B cell (primary cell): ENCODE data around the gene FGD4. TPM values are rescaled to one million over a fixed set of nuclear protein-coding genes. Genes with fewer than 3 reads are reported as not detected.

Experiments used
- ATAC-seq: fragments of 200-7000 bp; cut with Tn5 transposase; one replicate; pipeline ENCODE4 v1.10.0; 2021; ENCODE audit warnings: low read depth, mild to moderate bottlenecking, moderate number of reproducible peaks, moderate library complexity
- CTCF ChIA-PET: fragments of 350-600 bp; sonication (Branson Sonifier 250); formaldehyde crosslinking; loops from one replicate; lab custom pipeline; 2021; ENCODE audit warnings: antibody characterized with exemption, inconsistent platforms; lab: Charles Lee
- POLR2A ChIA-PET: fragments of 350-600 bp; sonication (Branson Sonifier 250); formaldehyde crosslinking; loops from one replicate; lab custom pipeline; 2021; ENCODE audit warnings: antibody characterized with exemption; lab: Charles Lee
- DNase-seq: peaks from one replicate; pipeline ENCODE4 v3.0.0; 2013
- H2AFZ ChIP-seq: 2 replicates; pipeline ENCODE4 v1.6.1; 2012; ENCODE audit warnings: mild to moderate bottlenecking, low read depth, low read length; ENCODE audit not compliant: insufficient read depth, poor library complexity, severe bottlenecking
- H3K27ac ChIP-seq, 2 donors: 1 replicate in 1 of 2; 2 replicates in 1 of 2; pipeline ENCODE4 v1.5.1; 2012 to 2013; ENCODE audit warnings: low read length in 2 of 2, mild to moderate bottlenecking in 2 of 2, moderate library complexity in 1 of 2
- H3K27me3 ChIP-seq, 4 experiments: fragments of 200-600 bp in 1 of 4; sonication (generic) in 1 of 4; replicated peaks in 1 of 4; 1 replicate in 2 of 4; 2 replicates in 2 of 4; pipeline versions ENCODE4 v1.6.1 to v1.7.0; 2013 to 2016; ENCODE audit warnings: low read length in 3 of 4, mild to moderate bottlenecking in 2 of 4, mixed read lengths in 1 of 4, moderate library complexity in 1 of 4; ENCODE audit not compliant: insufficient read depth in 4 of 4, control insufficient read depth in 3 of 4; ENCODE audit errors: control extremely low read depth in 1 of 4
- H3K36me3 ChIP-seq, 2 experiments: replicated peaks in 1 of 2; 1 replicate in 1 of 2; 2 replicates in 1 of 2; pipeline versions ENCODE4 v1.6.1 to v1.7.1; 2013; ENCODE audit warnings: low read length in 1 of 2; ENCODE audit not compliant: insufficient read depth in 2 of 2, control insufficient read depth in 1 of 2; ENCODE audit errors: control extremely low read depth in 1 of 2, extremely low read depth in 1 of 2
- H3K4me1 ChIP-seq, 2 donors: fragments of 200-600 bp in 1 of 2; sonication (generic) in 1 of 2; 1 replicate in 1 of 2; 2 replicates in 1 of 2; pipeline versions ENCODE4 v1.5.1 to v1.6.1; 2013 to 2017; ENCODE audit warnings: low read length in 2 of 2; ENCODE audit not compliant: control insufficient read depth in 2 of 2, insufficient read depth in 2 of 2
- H3K4me2 ChIP-seq: replicated peaks from 2 replicates; pipeline ENCODE3; 2012; ENCODE audit warnings: mild to moderate bottlenecking, low read depth, low read length; ENCODE audit not compliant: poor library complexity, severe bottlenecking
- H3K4me3 ChIP-seq, 5 experiments: fragments of 200-600 bp in 1 of 5; sonication (generic) in 1 of 5; 1 replicate in 3 of 5; 2 replicates in 2 of 5; pipeline versions ENCODE4 v1.5.1 to v1.7.0; 2011 to 2016; ENCODE audit warnings: low read length in 4 of 5, mild to moderate bottlenecking in 4 of 5, low read depth in 2 of 5, control low read depth in 1 of 5, moderate library complexity in 1 of 5; ENCODE audit not compliant: insufficient read depth in 1 of 5; ENCODE audit errors: control extremely low read depth in 1 of 5, extremely low read depth in 1 of 5
- H3K79me2 ChIP-seq: fragments of 200-600 bp; sonication (generic); one replicate; pipeline ENCODE4 v1.6.0; 2016; ENCODE audit warnings: low read length; ENCODE audit not compliant: control insufficient read depth, insufficient read depth
- H3K9ac ChIP-seq: fragments of 200-600 bp; sonication (generic); 2 replicates; pipeline ENCODE4 v1.6.1; 2017; ENCODE audit warnings: mild to moderate bottlenecking, low read length, moderate library complexity
- H3K9me3 ChIP-seq, 3 donors: one replicate each; pipeline versions ENCODE4 v1.6.1 to v1.7.1; 2013; ENCODE audit warnings: low read length in 2 of 3; ENCODE audit not compliant: control insufficient read depth in 2 of 3, insufficient read depth in 1 of 3; ENCODE audit errors: control extremely low read depth in 1 of 3
- H4K20me1 ChIP-seq: 2 replicates; pipeline ENCODE4 v1.6.0; 2012; ENCODE audit warnings: mild to moderate bottlenecking, low read length; ENCODE audit not compliant: insufficient read depth, control insufficient read depth, poor library complexity, severe bottlenecking
- H3K27ac Mint-ChIP-seq: one replicate; pipeline ENCODE4 v1.8.0; 2021; ENCODE audit warnings: mixed read lengths
- H3K27me3 Mint-ChIP-seq: one replicate; pipeline ENCODE4 v1.8.0; 2021; ENCODE audit warnings: mixed read lengths
- H3K4me1 Mint-ChIP-seq: one replicate; pipeline ENCODE4 v1.8.0; 2021; ENCODE audit warnings: mixed read lengths
- H3K4me3 Mint-ChIP-seq: one replicate; pipeline ENCODE4 v1.8.0; 2021; ENCODE audit warnings: mixed read lengths
- H3K9me3 Mint-ChIP-seq: one replicate; pipeline ENCODE4 v1.8.0; 2022; ENCODE audit warnings: mixed read lengths; ENCODE audit not compliant: insufficient read depth
- CTCF ChIP-seq: fragments of 200-600 bp; IDR thresholded peaks from one replicate; pipeline ENCODE4 v1.8.0; 2022; ENCODE audit warnings: antibody characterized with exemption, mild to moderate bottlenecking
- EZH2 ChIP-seq: IDR thresholded peaks from 2 replicates; pipeline ENCODE4 v1.6.1; 2012; ENCODE audit warnings: borderline replicate concordance, low read depth, mild to moderate bottlenecking, moderate library complexity, low read length; ENCODE audit not compliant: insufficient read depth, poor library complexity, severe bottlenecking
- WGBS: methylation state at CpG from one replicate; pipeline ENCODE4 v1.1.5; 2013; ENCODE audit warnings: missing lambda C conversion rate; ENCODE audit not compliant: insufficient coverage; 5-methylcytosine and 5-hydroxymethylcytosine counted together
- intact Hi-C: fragments of 100-400 bp; cut with micrococcal nuclease; formaldehyde crosslinking; loops from one replicate; pipeline ENCODE4 v1.10.0; 2022
- polyA plus RNA-seq: library from polyadenylated mRNA; depleted of rRNA; stranded (reverse); fragments of >200 nt; gene quantifications from 2 replicates; pipeline ENCODE4 v1.2.3, GENCODE V29; 2012
- total RNA-seq, 2 donors: library from RNA; stranded (reverse); fragments of 120-200 nt in 1 of 2; gene quantifications; 1 replicate in 1 of 2; 2 replicates in 1 of 2; pipeline versions ENCODE4 v1.2.3 to v1.2.4, GENCODE V29; 2013 to 2022

Gene FGD4
- total and polyA plus RNA-seq, 2 donors (not counting 1 experiment from before 2014, with no cell fraction given): 2.1 to 2.8 TPM

- Histone ChIP-seq H3K9me3 (no peaks in the 10 kb centered on the region), H3K9ac (no peak overlapping the region), H3K4me3 (no peak overlapping the region), H3K36me3 (no peaks in the 10 kb centered on the region), H3K27me3 (no peaks in the 10 kb centered on the region), H3K27ac (no peak overlapping the region), H3K79me2 (no peaks in the 10 kb centered on the region), H2AFZ (no peak overlapping the region), H3K4me2 (no peak overlapping the region), H4K20me1 (no peaks in the 10 kb centered on the region), H3K4me1 (peaks cover 5 to 21% of the 10 kb centered on the region in 2 donors)
- intact Hi-C loops: no loop called here
- no peak overlapping the region for H3K4me3 Mint-ChIP-seq
- TF ChIP-seq EZH2 (no peak), CTCF (no peak)
- 100% methylated on average over 1 of the region's 6 CpGs for WGBS
- no peaks in the 10 kb centered on the region for H3K9me3 Mint-ChIP-seq
- POLR2A ChIA-PET: no interaction called here
- no peak for ATAC-seq
- H3K27me3 Mint-ChIP-seq: no peaks in the 10 kb centered on the region
- H3K27ac Mint-ChIP-seq: no peak overlapping the region
- CTCF ChIA-PET: no interaction called here
- no peak for DNase-seq
- H3K4me1 Mint-ChIP-seq: peaks cover 6% of the 10 kb centered on the region
Measured at GRCh38 chr12:32499048-32499447, 99.7 kb downstream of the FGD4 start.

GRCh38 chr12:32501835-32502333, 102.5 kb downstream of the FGD4 start:
- no peak overlapping the region for H3K4me2 ChIP-seq
- no peak overlapping the region for H3K9ac ChIP-seq
- Mint-ChIP-seq H3K27me3 (no peaks in the 10 kb centered on the region), H3K27ac (no peak overlapping the region), H3K9me3 (no peaks in the 10 kb centered on the region), H3K4me1 (peaks cover 6% of the 10 kb centered on the region), H3K4me3 (no peak overlapping the region)
- no peak for ATAC-seq
- H3K9me3 ChIP-seq: no peaks in the 10 kb centered on the region
- H3K4me3 ChIP-seq: no peak overlapping the region
- no peak for TF ChIP-seq CTCF
- no peak for TF ChIP-seq EZH2
- H3K27ac ChIP-seq: no peak overlapping the region
- H3K4me1 ChIP-seq: peaks cover 5% of the 10 kb centered on the region in 2 donors
- H3K36me3 ChIP-seq: no peaks in the 10 kb centered on the region
- H2AFZ ChIP-seq: no peak overlapping the region
- DNase-seq: no peak
- 100% methylated on average over 1 of the region's 6 CpGs for WGBS
- ChIA-PET CTCF (no interaction called here), POLR2A (no interaction called here)
- no peaks in the 10 kb centered on the region for H4K20me1 ChIP-seq
- no peaks in the 10 kb centered on the region for H3K79me2 ChIP-seq
- intact Hi-C loops: no loop called here
- no peaks in the 10 kb centered on the region for H3K27me3 ChIP-seq
